Neutrophil (primary cell): ENCODE data around the gene SSR2.
A peak's percentile ranks its signal among the peaks of the same experiment; 100 is the strongest.

Experiments
- H3K27ac ChIP-seq: fragments of 200-600 bp; sonication (generic); 2 replicates; pipeline ENCODE4 v1.5.1; 2016; ENCODE audit warnings: mild to moderate bottlenecking, moderate library complexity
- H3K27me3 ChIP-seq: fragments of 200-600 bp; sonication (generic); 2 replicates; pipeline ENCODE4 v1.6.0; 2016; ENCODE audit warnings: mild to moderate bottlenecking
- H3K36me3 ChIP-seq: fragments of 200-600 bp; sonication (generic); 2 replicates; pipeline ENCODE4 v1.5.1; 2017
- H3K4me1 ChIP-seq, 2 experiments: fragments of 200-600 bp in 1 of 2; sonication (generic) in 1 of 2; 1 replicate in 1 of 2; 2 replicates in 1 of 2; pipeline versions ENCODE4 v1.5.1 to v1.6.1; 2013 to 2016; ENCODE audit warnings: low read depth in 1 of 2, low read length in 1 of 2, mild to moderate bottlenecking in 1 of 2, moderate library complexity in 1 of 2; ENCODE audit not compliant: control insufficient read depth in 1 of 2, insufficient read depth in 1 of 2
- H3K4me3 ChIP-seq, 2 experiments: fragments of 200-600 bp in 1 of 2; sonication (generic) in 1 of 2; 1 replicate in 1 of 2; 2 replicates in 1 of 2; pipeline ENCODE4 v1.5.1; 2013 to 2016; ENCODE audit warnings: low read depth in 1 of 2, low read length in 1 of 2, mild to moderate bottlenecking in 1 of 2, moderate library complexity in 1 of 2
- H3K9me3 ChIP-seq: fragments of 200-600 bp; sonication (generic); 2 replicates; pipeline ENCODE4 v1.5.1; 2016
- TF ChIP-seq, protein P1 (sequence below): fragments of 200-600 bp; sonication (generic); IDR thresholded peaks from 2 replicates; pipeline ENCODE4 v1.5.1; 2016; ENCODE audit warnings: antibody characterized with exemption

Gene SSR2

DNA sequence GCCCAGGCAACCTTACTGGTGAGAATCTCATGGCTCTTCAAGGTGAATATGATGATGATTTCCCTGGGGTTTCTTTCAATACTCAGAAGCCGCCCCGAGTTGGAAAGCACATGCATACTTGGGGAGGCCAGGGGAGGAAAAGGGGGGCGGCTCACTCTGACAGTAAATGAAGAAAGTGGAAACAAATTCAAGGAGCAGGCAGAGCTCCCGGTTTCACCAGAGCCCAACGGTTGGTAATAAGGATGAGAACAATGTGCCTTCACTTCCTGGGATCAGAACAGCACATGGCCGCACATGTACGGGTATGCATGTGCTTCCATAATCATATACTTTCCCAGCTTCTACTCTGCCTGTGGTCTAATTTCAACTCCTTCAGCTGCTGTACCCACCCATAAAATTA, 38.6 kb downstream of the SSR2 start:
- Histone ChIP-seq H3K27me3 (no peaks in the 10 kb centered on the region), H3K9me3 (no peaks in the 10 kb centered on the region), H3K4me3 (no peak overlapping the region), H3K36me3 (no peaks in the 10 kb centered on the region), H3K4me1 (peaks cover 51 to 52% of the 10 kb centered on the region in 2 experiments), H3K27ac (peak overlapping the region; percentile 97)
- TF ChIP-seq, protein P1, sequence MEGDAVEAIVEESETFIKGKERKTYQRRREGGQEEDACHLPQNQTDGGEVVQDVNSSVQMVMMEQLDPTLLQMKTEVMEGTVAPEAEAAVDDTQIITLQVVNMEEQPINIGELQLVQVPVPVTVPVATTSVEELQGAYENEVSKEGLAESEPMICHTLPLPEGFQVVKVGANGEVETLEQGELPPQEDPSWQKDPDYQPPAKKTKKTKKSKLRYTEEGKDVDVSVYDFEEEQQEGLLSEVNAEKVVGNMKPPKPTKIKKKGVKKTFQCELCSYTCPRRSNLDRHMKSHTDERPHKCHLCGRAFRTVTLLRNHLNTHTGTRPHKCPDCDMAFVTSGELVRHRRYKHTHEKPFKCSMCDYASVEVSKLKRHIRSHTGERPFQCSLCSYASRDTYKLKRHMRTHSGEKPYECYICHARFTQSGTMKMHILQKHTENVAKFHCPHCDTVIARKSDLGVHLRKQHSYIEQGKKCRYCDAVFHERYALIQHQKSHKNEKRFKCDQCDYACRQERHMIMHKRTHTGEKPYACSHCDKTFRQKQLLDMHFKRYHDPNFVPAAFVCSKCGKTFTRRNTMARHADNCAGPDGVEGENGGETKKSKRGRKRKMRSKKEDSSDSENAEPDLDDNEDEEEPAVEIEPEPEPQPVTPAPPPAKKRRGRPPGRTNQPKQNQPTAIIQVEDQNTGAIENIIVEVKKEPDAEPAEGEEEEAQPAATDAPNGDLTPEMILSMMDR = no peak

DNA sequence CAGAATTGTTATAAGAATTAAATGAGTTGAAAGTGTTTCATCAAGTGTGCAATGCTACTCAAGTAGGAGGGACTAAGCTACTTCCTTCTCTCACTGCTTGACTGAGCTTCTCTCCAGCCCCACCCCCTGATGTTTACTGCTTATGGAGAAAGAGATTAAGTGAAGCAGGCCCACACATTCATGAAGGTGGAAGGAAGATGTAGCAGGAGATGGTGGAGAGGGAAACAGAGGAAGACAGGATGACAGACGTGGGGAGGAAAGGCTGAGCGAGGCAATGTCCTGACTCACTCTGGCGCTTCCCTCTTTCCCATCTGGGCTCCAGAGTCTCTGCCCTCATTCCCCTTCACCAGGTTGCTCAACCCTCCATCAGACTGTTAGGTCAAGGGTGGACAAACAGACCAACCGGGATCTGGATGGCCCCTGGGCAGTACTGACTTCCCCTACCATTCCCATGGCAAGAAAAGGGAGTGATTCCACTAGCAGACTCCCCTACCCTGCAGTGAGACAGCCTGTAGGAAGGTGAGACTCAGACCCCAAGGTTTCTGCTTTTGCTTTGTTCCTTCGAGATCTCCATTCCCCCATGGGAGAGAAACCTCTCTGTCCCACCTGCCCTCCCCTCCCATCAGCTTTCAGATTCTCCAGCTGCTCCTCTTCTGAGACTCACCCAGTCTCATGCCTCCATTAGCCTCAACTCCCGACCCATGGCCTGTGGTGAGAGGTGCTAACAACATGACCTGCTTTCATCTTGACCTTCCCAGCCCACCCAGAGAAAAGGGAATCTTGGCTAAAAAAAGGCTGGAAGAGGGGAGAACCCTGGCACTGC, 39.3 kb downstream of the SSR2 start:
- peak overlapping the region; percentile 48 to 81 for H3K4me3 ChIP-seq
- H3K36me3 ChIP-seq = no peaks in the 10 kb centered on the region
- peaks cover 52 to 57% of the 10 kb centered on the region in 2 experiments for H3K4me1 ChIP-seq
- no peaks in the 10 kb centered on the region for H3K9me3 ChIP-seq
- no peaks in the 10 kb centered on the region for H3K27me3 ChIP-seq
- H3K27ac ChIP-seq = peak overlapping the region; percentile 97
- TF ChIP-seq, protein P1 = no peak

DNA sequence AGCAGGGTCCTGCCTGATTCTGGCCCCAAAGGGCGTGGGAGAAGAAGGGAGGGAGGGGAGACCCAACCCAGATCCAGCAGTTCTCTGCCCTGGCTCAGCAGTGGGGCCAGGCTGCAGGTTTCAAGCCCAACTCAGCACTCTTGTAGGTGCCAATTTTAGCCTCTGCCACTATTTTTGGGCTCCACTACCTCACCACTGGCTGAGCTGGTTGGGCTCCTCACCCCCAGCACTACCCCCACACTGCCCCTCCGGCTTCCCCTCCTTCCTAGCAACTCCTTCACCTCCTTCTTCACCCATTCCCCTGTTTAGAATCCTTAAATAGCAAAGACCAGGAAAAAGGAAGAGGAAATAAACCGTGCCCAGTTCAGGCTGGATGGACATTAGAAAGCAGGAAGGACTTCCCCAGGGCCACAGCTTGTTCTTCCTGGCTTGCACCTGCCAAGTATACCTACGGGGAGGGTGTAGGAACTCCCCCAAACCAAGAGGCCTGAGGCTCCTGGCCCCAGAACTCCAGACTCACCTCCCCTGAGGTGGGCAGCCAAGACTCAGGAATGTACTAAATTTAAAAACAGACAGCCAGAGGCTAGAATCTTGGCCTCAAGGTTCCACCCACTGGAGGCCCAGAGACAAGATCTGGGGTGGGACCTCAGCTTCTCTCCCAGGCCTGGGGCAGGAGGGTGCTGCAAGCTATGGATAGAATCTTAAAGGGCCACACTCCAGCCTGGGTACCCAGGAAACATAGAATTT, 41.0 kb downstream of the SSR2 start:
- H3K27ac ChIP-seq = peak overlapping the region; percentile 97
- H3K4me1 ChIP-seq = peaks cover 62 to 74% of the 10 kb centered on the region in 2 experiments
- H3K4me3 ChIP-seq = peak overlapping the region; percentile 81 to 84
- TF ChIP-seq, protein P1 = no peak
- H3K36me3 ChIP-seq = no peaks in the 10 kb centered on the region
- H3K27me3 ChIP-seq = no peaks in the 10 kb centered on the region
- no peaks in the 10 kb centered on the region for H3K9me3 ChIP-seq

DNA sequence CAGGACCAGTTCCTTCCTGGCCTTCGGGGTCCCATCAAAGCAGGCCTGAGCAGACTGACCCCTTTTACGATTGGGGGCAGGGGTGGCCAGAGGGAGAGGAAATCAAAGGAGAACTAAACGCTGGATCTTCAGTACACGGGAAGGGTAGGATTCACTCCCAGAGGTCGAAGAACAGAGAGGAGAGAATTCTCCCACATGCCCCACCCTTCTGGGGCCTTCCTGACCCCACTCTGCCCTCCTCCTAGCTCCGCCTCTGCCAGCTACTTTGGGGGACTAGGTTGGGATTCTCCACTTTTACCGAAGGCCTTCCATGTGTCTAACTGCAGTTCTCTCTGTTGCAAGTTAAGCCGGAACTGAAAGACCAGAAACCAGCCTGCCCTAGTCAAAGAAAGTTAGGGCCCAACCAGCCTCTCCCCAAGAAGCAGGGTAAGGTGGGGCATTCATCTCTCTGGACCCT, 41.8 kb downstream of the SSR2 start:
- Histone ChIP-seq H3K4me1 (peaks cover 70 to 82% of the 10 kb centered on the region in 2 experiments), H3K4me3 (peak overlapping the region; percentile 81 to 84), H3K9me3 (no peaks in the 10 kb centered on the region), H3K27ac (peak overlapping the region; percentile 97), H3K27me3 (no peaks in the 10 kb centered on the region), H3K36me3 (no peaks in the 10 kb centered on the region)
- TF ChIP-seq, protein P1 = no peak

DNA sequence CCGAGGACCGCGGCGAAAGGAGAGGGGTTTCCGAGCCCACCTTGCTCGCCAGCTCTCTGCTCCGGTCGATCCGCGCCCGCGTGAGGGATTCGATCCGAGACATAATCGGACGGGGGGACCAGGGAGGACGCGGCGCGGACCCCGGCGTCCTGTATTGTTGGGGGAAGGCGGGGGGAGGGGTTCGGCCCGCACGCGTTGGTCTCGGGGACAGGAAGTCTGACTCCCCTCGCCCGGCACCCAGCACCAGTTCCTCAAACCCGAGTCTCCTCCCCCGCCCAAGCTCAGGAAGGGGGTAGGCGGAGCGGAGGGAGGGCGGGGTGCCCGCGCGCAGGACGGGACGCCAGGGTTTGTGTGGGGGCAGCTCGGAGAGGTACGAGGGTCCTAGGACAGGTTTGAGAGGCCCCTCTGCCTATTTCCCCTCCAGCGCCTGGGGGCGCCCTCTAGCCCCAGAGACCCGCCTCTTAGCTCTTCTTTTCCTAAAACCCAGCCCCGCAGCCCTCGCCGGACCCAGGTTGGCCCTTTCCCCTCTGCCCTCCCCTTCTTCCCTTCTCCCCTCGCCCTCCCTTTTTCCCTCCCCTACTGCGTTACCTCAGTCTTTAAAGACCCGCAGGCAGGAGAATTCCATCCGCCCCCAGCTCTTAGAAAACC, 42.3 kb downstream of the SSR2 start, which contains the start of gene ARHGEF2:
TSS of gene ARHGEF2 (minus strand) at position 223 of the 648 bp plus-strand sequence. CDS start at position 103, 120 bp downstream.
- TF ChIP-seq, protein P1 = no peak
- peak within 1 kb of the TSS; percentile 81 to 84 for H3K4me3 ChIP-seq
- no peaks in the 10 kb centered on the region for H3K36me3 ChIP-seq
- peaks cover 70 to 86% of the 10 kb centered on the region in 2 experiments for H3K4me1 ChIP-seq
- H3K27me3 ChIP-seq = no peaks in the 10 kb centered on the region
- H3K9me3 ChIP-seq = no peaks in the 10 kb centered on the region
- H3K27ac ChIP-seq = peak within 1 kb of the TSS; percentile 97
